ENCODE data around the gene LSM2.

DNA sequence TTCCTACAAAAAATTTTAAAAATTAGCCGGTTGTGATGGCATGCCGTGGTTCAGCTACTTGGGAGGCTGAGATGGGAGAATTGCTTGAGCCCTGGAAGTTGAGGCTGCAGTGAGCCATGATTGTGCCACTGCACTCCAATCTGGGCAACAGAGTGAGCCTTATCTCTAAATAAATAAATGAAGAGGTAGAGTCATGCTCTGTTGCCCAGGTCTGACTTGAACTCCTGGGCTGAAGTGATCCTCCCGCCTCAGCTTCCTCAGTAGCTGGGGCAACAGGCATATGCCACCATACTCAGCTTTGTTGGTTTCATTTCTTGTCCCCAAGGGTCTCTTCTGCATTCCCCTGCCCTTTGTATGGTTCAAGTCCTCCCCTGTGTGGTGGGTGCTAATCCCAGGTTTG, 37.7 kb upstream of the LSM2 start:
- TF ChIP-seq RAD21 (CRISPR knock-in tag; conservative IDR thresholded peaks at IDR 0.05 in 1 of 2, IDR thresholded peaks at IDR 0.05 in 1 of 2) (no peak), CCAR2 (IDR thresholded peaks at IDR 0.05; ENCODE audit: low read depth, low read length) (no peak), JUND (IDR thresholded peaks at IDR 0.05; ENCODE audit: borderline replicate concordance, low read depth, low read length) (no peak), JUND (tag; IDR thresholded peaks at IDR 0.05; ENCODE audit: borderline replicate concordance, low read depth, low read length) (no peak), ATF1 (CRISPR knock-in tag; IDR thresholded peaks at IDR 0.05) (no peak), ATF1 (tag; IDR thresholded peaks at IDR 0.05) (no peak), CTCF (IDR thresholded peaks at IDR 0.05 in 2 of 3, conservative IDR thresholded peaks at IDR 0.05 in 1 of 3; ENCODE audit: insufficient read depth in 2 of 3, low read depth in 1 of 3, low read length in 3 of 3) (no peak), ESRRB (CRISPR knock-in tag; IDR thresholded peaks at IDR 0.05; ENCODE audit: borderline replicate concordance) (no peak), FOXO4 (CRISPR knock-in tag; IDR thresholded peaks at IDR 0.05) (no peak), HDAC2 (IDR thresholded peaks at IDR 0.05) (no peak), RHOXF2B (CRISPR knock-in tag; conservative IDR thresholded peaks at IDR 0.05) (no peak), ZNF239 (CRISPR knock-in tag; IDR thresholded peaks at IDR 0.05) (no peak), DMBX1 (CRISPR knock-in tag; IDR thresholded peaks at IDR 0.05; ENCODE audit: borderline replicate concordance) (no peak)
- TF ChIP-seq, protein P1, sequence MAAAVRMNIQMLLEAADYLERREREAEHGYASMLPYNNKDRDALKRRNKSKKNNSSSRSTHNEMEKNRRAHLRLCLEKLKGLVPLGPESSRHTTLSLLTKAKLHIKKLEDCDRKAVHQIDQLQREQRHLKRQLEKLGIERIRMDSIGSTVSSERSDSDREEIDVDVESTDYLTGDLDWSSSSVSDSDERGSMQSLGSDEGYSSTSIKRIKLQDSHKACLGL (CRISPR knock-in tag; IDR thresholded peaks at IDR 0.05; ENCODE audit: borderline replicate concordance, poor library complexity, severe bottlenecking): no peak
- TF ChIP-seq, protein P2, sequence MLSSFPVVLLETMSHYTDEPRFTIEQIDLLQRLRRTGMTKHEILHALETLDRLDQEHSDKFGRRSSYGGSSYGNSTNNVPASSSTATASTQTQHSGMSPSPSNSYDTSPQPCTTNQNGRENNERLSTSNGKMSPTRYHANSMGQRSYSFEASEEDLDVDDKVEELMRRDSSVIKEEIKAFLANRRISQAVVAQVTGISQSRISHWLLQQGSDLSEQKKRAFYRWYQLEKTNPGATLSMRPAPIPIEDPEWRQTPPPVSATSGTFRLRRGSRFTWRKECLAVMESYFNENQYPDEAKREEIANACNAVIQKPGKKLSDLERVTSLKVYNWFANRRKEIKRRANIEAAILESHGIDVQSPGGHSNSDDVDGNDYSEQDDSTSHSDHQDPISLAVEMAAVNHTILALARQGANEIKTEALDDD (IDR thresholded peaks at IDR 0.05): no peak
